Transverse colon (tissue), 4 donors: Measurements from ENCODE around the gene TRAF7. TPM values are rescaled to one million over a fixed set of nuclear protein-coding genes. Genes with fewer than 3 reads are reported as not detected.
"Not testable (repeated sequence)": the region's sequence is repeated elsewhere in the genome, so short reads cannot be mapped to it uniquely, and the experiment has no call there.

ENCODE experiments used
- DNase-seq: peaks from one replicate; pipeline ENCODE4 v3.0.0-alpha.2; 2019
- H3K27ac ChIP-seq, 4 donors: fragments of 200-600 bp; sonication (generic); 2 replicates each; pipeline ENCODE4 v1.5.1; 2016 to 2018; ENCODE audit warnings: inconsistent platforms in 4 of 4
- H3K27me3 ChIP-seq: fragments of 200-600 bp; sonication (generic); 2 replicates; pipeline ENCODE4 v1.5.1; 2017; ENCODE audit warnings: inconsistent platforms
- H3K36me3 ChIP-seq, 4 donors: fragments of 200-600 bp; sonication (generic); 2 replicates each; pipeline ENCODE4 v1.5.1; 2017 to 2019; ENCODE audit warnings: inconsistent platforms in 4 of 4
- H3K4me1 ChIP-seq, 4 donors: fragments of 200-600 bp; sonication (generic); 2 replicates each; pipeline ENCODE4 v1.5.1; 2017 to 2020; ENCODE audit warnings: inconsistent platforms in 4 of 4
- H3K4me3 ChIP-seq, 4 donors: fragments of 200-600 bp; sonication (generic); 1 replicate in 1 of 4; 2 replicates in 3 of 4; pipeline versions ENCODE4 v1.5.1 to v1.6.1; 2017 to 2019; ENCODE audit warnings: inconsistent platforms in 4 of 4
- H3K9me3 ChIP-seq, 2 donors: fragments of 200-600 bp; sonication (generic); 2 replicates each; pipeline ENCODE4 v1.5.1; 2017 to 2019; ENCODE audit warnings: inconsistent platforms in 2 of 2
- EP300 ChIP-seq: sonication (generic); formaldehyde crosslinking; IDR thresholded peaks from one replicate; pipeline ENCODE4 v1.6.1; 2017; ENCODE audit warnings: antibody characterized with exemption, low read depth
- POLR2A ChIP-seq: fragments of 450-650 bp; IDR thresholded peaks from one replicate; pipeline ENCODE4 v1.6.1; 2016; ENCODE audit warnings: antibody characterized with exemption, mild to moderate bottlenecking, moderate library complexity
- POLR2AphosphoS5 ChIP-seq, 3 donors: sonication (generic); formaldehyde crosslinking; IDR thresholded peaks; one replicate each; pipeline ENCODE4 v1.6.1; 2016; ENCODE audit warnings: antibody characterized with exemption in 3 of 3
- WGBS, 2 donors: methylation state at CpG; one replicate each; pipeline ENCODE4 v1.1.5; 2018; ENCODE audit warnings: low coverage in 1 of 2; 5-methylcytosine and 5-hydroxymethylcytosine counted together
- in situ Hi-C, 4 donors: fragments of 200-750 bp; cut with MboI; loops; one replicate each; pipeline versions ENCODE4 v1.15.0 to v1.15.1; 2017; ENCODE audit warnings: low sequenced_read_pairs in 3 of 4, low pct_ligation_motif_present in 1 of 4, low pct_unique_long_range_greater_than_20kb in 1 of 4
- intact Hi-C: fragments of 100-400 bp; cut with DNase I; formaldehyde crosslinking; loops from one replicate; pipeline ENCODE4 v1.15.1; 2023; ENCODE audit warnings: low total_unique reads
- total RNA-seq, 4 donors: library from RNA; depleted of rRNA; stranded (reverse); fragments of >200 nt; gene quantifications; one replicate each; pipeline ENCODE4 v1.1.0, GENCODE V29; 2016

The TRAF7 gene
- total RNA-seq, 4 donors from 2014 or later, result 43.4 to 80.4 (median 63.0) TPM

- DNase-seq, result peak; percentile 54
- whole genome bisulfite sequencing, 2 donors, result 42% methylated on average over 25 of the region's 37 CpGs; no CpG with 5 or more reads in 1 of the 2 donors
- in situ Hi-C loops, result loop anchor here in 1 of 4 donors (25.0 kb wide), 1 partner anchor 113 kb away; the partner anchor contains the start of genes NPW and ZNF598
- Histone ChIP-seq H3K4me3 (peak overlapping the region; percentile 2 to 39 (median 17)), H3K4me1 (peaks cover 24 to 83% (median 56%) of the 10 kb centered on the region in 4 donors), H3K27ac (peak overlapping the region; percentile 92 to 98 (median 94))
- H3K36me3 ChIP-seq, H3K27me3 ChIP-seq, H3K9me3 ChIP-seq, intact Hi-C loops: not testable (repeated sequence)
- TF ChIP-seq POLR2AphosphoS5 (IDR thresholded peaks at IDR 0.05) (peak in 2 of 3 donors; percentile 15 to 19), EP300 (peak; percentile 9)
These were observed 30.7 kb upstream of the TRAF7 start for GRCh38 chr16:2124694-2125444.

GRCh38 chr16:2125609-2126008 lies 30.0 kb upstream of the TRAF7 start:
- H3K27me3 ChIP-seq, H3K9me3 ChIP-seq, DNase-seq, H3K36me3 ChIP-seq, intact Hi-C loops: not testable (repeated sequence)
- Histone ChIP-seq H3K27ac (peak overlapping the region; percentile 92 to 98 (median 94)), H3K4me1 (peaks cover 24 to 86% (median 57%) of the 10 kb centered on the region in 4 donors), H3K4me3 (peak overlapping the region in 2 of 4 donors; percentile 18 to 39)
- 50% methylated on average over 11 of the region's 11 CpGs; no CpG with 5 or more reads in 1 of the 2 donors for WGBS, 2 donors
- in situ Hi-C loops, result loop anchor here in 1 of 4 donors (25.0 kb wide), 1 partner anchor 113 kb away; the partner anchor contains the start of genes NPW and ZNF598

DNA sequence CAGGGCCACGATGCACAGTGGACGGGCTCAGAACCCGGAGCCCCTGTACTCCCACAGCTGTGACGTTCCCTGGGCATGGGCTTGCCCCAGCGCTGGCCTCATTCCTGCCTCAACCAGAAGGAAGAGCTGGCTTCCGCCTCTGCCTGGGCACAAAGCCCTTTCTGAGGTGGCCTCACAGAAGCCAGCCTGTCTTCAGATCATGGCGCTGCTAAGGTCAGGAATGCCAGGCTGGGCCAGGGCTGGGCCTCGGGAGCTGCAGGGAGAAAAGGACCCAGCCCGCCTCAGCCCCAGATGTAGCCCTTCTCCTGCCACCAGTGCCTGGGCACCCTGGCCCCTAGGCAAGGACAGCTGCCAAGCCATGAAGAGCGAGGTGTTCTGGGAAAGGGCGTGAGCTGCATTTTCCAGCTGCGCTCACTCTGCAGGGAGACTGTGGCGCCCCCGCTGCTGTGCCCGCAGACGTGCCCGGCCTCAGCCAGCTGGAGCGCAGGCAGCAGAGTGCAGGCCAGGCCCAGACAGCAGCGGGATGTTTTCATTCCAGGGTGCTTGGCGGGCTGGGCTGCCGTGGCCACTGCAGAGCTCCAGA lies 29.3 kb upstream of the TRAF7 start:
- H3K27me3 ChIP-seq, H3K4me3 ChIP-seq, H3K9me3 ChIP-seq, intact Hi-C loops, H3K36me3 ChIP-seq: not testable (repeated sequence)
- H3K4me1 ChIP-seq, result peaks cover 24 to 83% (median 57%) of the 10 kb centered on the region in 4 donors
- in situ Hi-C loops, result loop anchor here in 1 of 4 donors (25.0 kb wide), 1 partner anchor 114 kb away; the partner anchor contains the start of genes NPW and ZNF598
- peak in 2 of 3 donors; percentile 52 to 66 for TF ChIP-seq POLR2AphosphoS5 (IDR thresholded peaks at IDR 0.05)
- peak overlapping the region; percentile 92 to 98 (median 94) for H3K27ac ChIP-seq
- WGBS, 2 donors, result 45% methylated on average over 15 of the region's 21 CpGs; no CpG with 5 or more reads in 1 of the 2 donors
- DNase-seq, result peak; percentile 22

DNA sequence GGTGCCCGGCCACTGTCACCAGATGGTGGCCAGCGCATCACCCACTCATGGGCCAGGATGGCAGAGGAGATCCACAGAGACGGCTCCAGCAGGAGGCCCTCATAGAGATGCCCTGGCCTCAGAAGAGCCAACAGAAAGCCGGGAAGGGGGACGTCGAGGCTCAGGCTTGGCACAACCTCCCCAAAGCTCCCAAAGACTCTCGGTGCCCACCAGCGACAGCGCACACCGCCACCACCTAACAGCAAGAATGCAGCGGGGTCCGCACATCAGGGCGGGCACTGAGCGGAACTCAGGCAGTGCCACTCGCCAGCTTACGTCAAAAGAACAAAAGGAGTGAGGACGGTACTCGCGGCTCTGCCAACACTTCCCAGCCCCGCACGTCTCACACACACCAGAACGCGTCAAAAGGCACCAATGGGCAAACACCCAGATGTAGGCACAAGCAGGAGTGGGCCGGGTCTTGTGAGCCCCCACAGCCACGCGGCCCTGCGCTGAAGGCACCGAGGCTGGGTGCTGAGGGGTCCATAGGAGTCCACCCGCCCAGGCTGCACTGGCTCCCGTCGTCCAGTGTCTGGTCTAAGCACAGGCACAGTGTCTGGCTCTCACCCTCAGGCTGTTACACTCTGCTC lies 28.5 kb upstream of the TRAF7 start:
- Histone ChIP-seq H3K4me1 (peaks cover 24 to 82% (median 57%) of the 10 kb centered on the region in 4 donors), H3K4me3 (peak overlapping the region in 1 of 4 donors; percentile 4), H3K27ac (peak overlapping the region; percentile 92 to 98 (median 94))
- intact Hi-C loops, H3K9me3 ChIP-seq, H3K27me3 ChIP-seq, H3K36me3 ChIP-seq: not testable (repeated sequence)
- WGBS, 2 donors, result 90% methylated on average over 28 of the region's 31 CpGs; no CpG with 5 or more reads in 1 of the 2 donors
- DNase-seq, result peak; percentile 19
- TF ChIP-seq EP300, result peak; percentile 79
- peak in 2 of 3 donors; percentile 6 to 32 for TF ChIP-seq POLR2AphosphoS5 (IDR thresholded peaks at IDR 0.05)
- in situ Hi-C loops, result loop anchor here in 1 of 4 donors (25.0 kb wide), 1 partner anchor 115 kb away; the partner anchor contains the start of genes NPW and ZNF598

GRCh38 chr16:2127630-2128280 lies 27.8 kb upstream of the TRAF7 start:
- H3K4me3 ChIP-seq, intact Hi-C loops, H3K36me3 ChIP-seq, H3K9me3 ChIP-seq, H3K27me3 ChIP-seq: not testable (repeated sequence)
- in situ Hi-C loops, result loop anchor here in 1 of 4 donors (25.0 kb wide), 1 partner anchor 115 kb away; the partner anchor contains the start of genes NPW and ZNF598
- WGBS, 2 donors, result 71% methylated on average over 3 of the region's 3 CpGs; no CpG with 5 or more reads in 1 of the 2 donors
- peaks cover 24 to 76% (median 52%) of the 10 kb centered on the region in 4 donors for H3K4me1 ChIP-seq
- H3K27ac ChIP-seq, result peak overlapping the region; percentile 92 to 98 (median 94)
- peak; percentile 16 for TF ChIP-seq POLR2A
- peak; percentile 43 to 62 (median 58) for TF ChIP-seq POLR2AphosphoS5 (IDR thresholded peaks at IDR 0.05)
- DNase-seq, result peak; percentile 60

GRCh38 chr16:2129251-2129650 lies 26.3 kb upstream of the TRAF7 start:
- H3K36me3 ChIP-seq, DNase-seq, H3K9me3 ChIP-seq, H3K4me3 ChIP-seq, intact Hi-C loops, H3K27me3 ChIP-seq: not testable (repeated sequence)
- 41 to 80% methylated on average over 2 to 9 of the region's 11 CpGs for WGBS, 2 donors
- in situ Hi-C loops, result loop anchor here in 1 of 4 donors (25.0 kb wide), 1 partner anchor 117 kb away; the partner anchor contains the start of genes NPW and ZNF598
- Histone ChIP-seq H3K4me1 (peaks cover 24 to 69% (median 42%) of the 10 kb centered on the region in 4 donors), H3K27ac (peak overlapping the region; percentile 84 to 92 (median 92))

- WGBS, 2 donors, result 68% methylated on average over 22 of the region's 22 CpGs; no CpG with 5 or more reads in 1 of the 2 donors
- H3K4me3 ChIP-seq, result not testable (repeated sequence)
- peaks cover 16 to 62% (median 35%) of the 10 kb centered on the region in 4 donors for H3K4me1 ChIP-seq
These were observed 25.6 kb upstream of the TRAF7 start for GRCh38 chr16:2129890-2130447.

GRCh38 chr16:2133797-2134196 lies 21.8 kb upstream of the TRAF7 start:
- WGBS, 2 donors, result 90% methylated on average over 3 of the region's 12 CpGs; no CpG with 5 or more reads in 1 of the 2 donors
- H3K4me1 ChIP-seq, result peaks cover 2 to 35% (median 8%) of the 10 kb centered on the region in 4 donors
- H3K27me3 ChIP-seq, H3K36me3 ChIP-seq, H3K9me3 ChIP-seq, intact Hi-C loops, DNase-seq: not testable (repeated sequence)
- H3K27ac ChIP-seq, result peak overlapping the region; percentile 55 to 78 (median 72)
- peak overlapping the region in 1 of 4 donors; percentile 33 for H3K4me3 ChIP-seq
- in situ Hi-C loops, result loop anchor here in 1 of 4 donors (25.0 kb wide), 1 partner anchor 121 kb away; the partner anchor contains the start of genes NPW and ZNF598

More at GRCh38 chr16:2129890-2130447, 25.6 kb upstream of the TRAF7 start:
- H3K9me3 ChIP-seq, H3K36me3 ChIP-seq, H3K27me3 ChIP-seq, DNase-seq, intact Hi-C loops: not testable (repeated sequence)
- peak overlapping the region; percentile 29 to 92 (median 92) for H3K27ac ChIP-seq
- in situ Hi-C loops, result loop anchor here in 1 of 4 donors (25.0 kb wide), 1 partner anchor 118 kb away; the partner anchor contains the start of genes NPW and ZNF598
